ENCODE measurements around the gene DNAI1. TPM values are rescaled to one million over a fixed set of nuclear protein-coding genes. Genes with fewer than 3 reads are reported as not detected.

Gene DNAI1
- total RNA-seq, 1 donor from 2014 or later = not detected

DNA sequence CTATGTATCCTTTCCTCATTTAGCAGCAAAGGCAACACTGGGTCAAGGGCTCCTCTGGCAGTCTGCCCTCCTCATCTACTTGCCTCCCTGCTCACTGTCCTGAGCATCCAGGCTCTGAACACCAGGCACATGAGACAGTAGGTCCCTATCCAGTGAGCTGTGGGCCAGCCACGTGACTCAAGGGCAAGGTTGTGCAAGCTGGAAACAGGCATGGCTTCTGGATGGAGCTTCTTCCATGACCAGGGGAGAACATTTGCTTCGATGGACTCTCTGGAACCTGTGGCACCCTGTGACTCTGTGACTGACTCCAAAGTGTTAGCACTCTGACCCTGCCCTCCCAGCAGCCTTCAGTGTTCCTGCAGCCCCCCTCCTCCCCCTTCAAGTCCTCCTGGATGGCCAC is 33.0 kb downstream of the DNAI1 start:
- DNase-seq (no peak), ATAC-seq (ENCODE audit: low read depth) (no peak)
- POLR2A ChIA-PET = no interaction called here
- Mint-ChIP-seq H3K4me3 (no peak overlapping the region), H3K9me3 (peaks cover 2% of the 10 kb centered on the region), H3K36me3 (ENCODE audit: low read depth) (no peaks in the 10 kb centered on the region), H3K27ac (no peak overlapping the region), H3K4me1 (no peaks in the 10 kb centered on the region), H3K27me3 (peaks cover 28% of the 10 kb centered on the region)
- CTCF ChIA-PET = no interaction called here
- TF ChIP-seq, protein P1, sequence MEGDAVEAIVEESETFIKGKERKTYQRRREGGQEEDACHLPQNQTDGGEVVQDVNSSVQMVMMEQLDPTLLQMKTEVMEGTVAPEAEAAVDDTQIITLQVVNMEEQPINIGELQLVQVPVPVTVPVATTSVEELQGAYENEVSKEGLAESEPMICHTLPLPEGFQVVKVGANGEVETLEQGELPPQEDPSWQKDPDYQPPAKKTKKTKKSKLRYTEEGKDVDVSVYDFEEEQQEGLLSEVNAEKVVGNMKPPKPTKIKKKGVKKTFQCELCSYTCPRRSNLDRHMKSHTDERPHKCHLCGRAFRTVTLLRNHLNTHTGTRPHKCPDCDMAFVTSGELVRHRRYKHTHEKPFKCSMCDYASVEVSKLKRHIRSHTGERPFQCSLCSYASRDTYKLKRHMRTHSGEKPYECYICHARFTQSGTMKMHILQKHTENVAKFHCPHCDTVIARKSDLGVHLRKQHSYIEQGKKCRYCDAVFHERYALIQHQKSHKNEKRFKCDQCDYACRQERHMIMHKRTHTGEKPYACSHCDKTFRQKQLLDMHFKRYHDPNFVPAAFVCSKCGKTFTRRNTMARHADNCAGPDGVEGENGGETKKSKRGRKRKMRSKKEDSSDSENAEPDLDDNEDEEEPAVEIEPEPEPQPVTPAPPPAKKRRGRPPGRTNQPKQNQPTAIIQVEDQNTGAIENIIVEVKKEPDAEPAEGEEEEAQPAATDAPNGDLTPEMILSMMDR (IDR thresholded peaks at IDR 0.05) = no peak
- intact Hi-C loops (cut with micrococcal nuclease) = no loop called here

DNA sequence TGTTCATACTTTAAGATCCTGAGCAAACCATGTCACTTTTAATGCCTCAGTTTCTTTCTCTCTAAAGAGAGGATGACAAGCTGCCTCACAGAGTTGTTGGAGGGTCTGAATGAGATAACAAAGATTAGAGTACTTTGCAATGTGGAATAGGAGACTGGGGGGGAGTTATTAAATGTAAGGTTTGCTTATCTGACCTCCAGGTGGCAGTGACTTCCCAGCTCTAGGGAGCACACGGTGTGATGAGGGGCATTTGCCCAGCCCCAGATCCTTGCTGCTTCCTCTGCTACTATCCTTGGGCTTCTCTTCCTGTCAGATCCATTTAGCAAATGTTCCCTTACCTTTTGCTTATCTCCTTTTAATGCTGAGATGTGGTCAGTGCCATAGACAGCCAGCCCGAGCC is 33.4 kb downstream of the DNAI1 start:
- H3K27me3 Mint-ChIP-seq = peaks cover 26% of the 10 kb centered on the region

DNA sequence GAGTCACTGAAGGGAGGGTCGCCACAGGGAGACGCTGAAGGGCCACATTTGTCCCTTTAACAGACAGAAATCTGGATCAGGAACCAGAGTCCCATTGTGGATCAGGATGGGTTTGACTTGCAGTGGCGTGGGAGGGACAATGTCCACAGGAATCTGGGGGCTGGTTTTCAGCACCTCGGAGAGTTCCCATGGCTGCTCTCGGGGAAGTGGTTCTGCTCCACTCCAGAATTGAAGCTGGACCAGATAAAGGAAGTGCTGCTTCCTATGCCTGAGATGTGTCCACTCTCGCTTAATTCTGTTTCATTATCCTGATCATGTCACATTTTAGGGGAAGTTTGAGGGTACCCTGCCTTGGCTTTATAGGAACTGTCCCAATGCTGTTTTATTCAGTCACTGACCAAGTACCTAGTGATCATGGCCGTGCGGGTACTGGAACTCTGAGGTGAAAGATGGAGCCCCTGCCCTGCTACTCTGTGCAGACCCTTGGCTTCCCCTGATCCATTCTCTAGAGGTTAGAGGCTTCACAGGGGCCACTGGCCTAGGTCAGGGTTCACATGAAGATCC is 35.4 kb downstream of the DNAI1 start:
- TF ChIP-seq, protein P1 (IDR thresholded peaks at IDR 0.05) = no peak
- peaks cover 22% of the 10 kb centered on the region for H3K27me3 Mint-ChIP-seq
- DNase-seq (no peak), ATAC-seq (ENCODE audit: low read depth) (no peak)
- no peaks in the 10 kb centered on the region for H3K36me3 Mint-ChIP-seq (ENCODE audit: low read depth)
- no peaks in the 10 kb centered on the region for H3K4me1 Mint-ChIP-seq
- H3K4me3 Mint-ChIP-seq = no peak overlapping the region
- ChIA-PET POLR2A (no interaction called here), CTCF (no interaction called here)
- H3K27ac Mint-ChIP-seq = no peak overlapping the region
- intact Hi-C loops (cut with micrococcal nuclease) = no loop called here
- peaks cover 2% of the 10 kb centered on the region for H3K9me3 Mint-ChIP-seq

More for the DNA sequence above, 33.4 kb downstream of the DNAI1 start:
- Mint-ChIP-seq H3K36me3 (ENCODE audit: low read depth) (no peaks in the 10 kb centered on the region), H3K27ac (no peak overlapping the region), H3K9me3 (peaks cover 2% of the 10 kb centered on the region), H3K4me3 (no peak overlapping the region), H3K4me1 (no peaks in the 10 kb centered on the region)
- ATAC-seq (ENCODE audit: low read depth) (no peak), DNase-seq (no peak)
- intact Hi-C loops (cut with micrococcal nuclease) = no loop called here
- POLR2A ChIA-PET = no interaction called here
- CTCF ChIA-PET = interaction anchor here (1.1 kb wide), 1 partner anchor 10 kb away, joined by 4 read pairs; no protein-coding TSS in a partner anchor
- TF ChIP-seq, protein P1 (IDR thresholded peaks at IDR 0.05) = no peak

DNA sequence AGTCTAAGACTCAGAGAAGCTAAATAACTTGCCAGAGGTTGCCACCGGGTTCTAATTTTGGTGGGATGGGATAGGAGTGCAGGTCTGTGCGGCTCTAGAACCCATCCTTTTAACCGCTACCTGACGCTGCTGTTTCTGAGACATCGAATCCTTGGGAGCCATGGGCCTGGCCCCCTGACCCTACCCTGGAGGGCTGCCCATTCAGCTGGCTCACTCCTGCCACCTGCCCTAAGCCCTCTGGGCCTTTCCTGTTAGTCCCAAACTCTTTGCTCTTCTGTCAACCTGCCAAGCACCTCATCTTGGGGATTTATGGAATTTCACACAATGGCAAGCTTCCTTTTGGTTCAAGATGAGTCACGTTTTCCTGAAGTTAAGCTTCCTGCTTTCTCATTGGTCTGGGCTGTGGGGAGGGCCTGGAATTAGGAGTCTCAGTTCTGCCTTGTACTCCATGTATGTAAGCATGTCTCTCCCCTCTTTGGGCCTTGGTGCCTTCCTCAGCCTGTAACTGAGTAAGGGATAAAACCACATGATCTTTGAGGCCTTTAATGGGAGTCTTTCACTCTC is 37.6 kb downstream of the DNAI1 start:
- intact Hi-C loops (cut with micrococcal nuclease) = no loop called here
- H3K27me3 Mint-ChIP-seq = peaks cover 24% of the 10 kb centered on the region

DNA sequence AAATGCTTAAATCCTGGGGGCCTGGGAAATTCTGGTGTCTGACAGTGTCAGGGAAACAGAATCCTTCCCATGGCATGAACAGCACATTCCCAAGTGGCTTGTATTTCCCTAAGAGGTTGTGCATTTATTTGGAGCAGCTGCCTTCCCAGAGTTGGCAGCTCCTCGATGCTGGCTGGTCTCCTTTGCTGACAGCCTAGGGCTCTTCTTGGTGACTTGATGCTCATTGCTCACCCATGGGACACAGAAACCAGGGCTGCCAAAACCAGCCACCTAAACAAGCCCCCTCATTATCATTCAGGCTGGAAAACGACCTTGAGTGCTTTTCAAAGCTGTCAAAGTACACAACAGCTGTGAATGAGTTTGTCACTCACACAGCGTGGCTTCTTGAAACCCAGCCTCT is 39.9 kb downstream of the DNAI1 start:
- H3K4me1 Mint-ChIP-seq = no peaks in the 10 kb centered on the region
- intact Hi-C loops (cut with micrococcal nuclease) = no loop called here
- no peaks in the 10 kb centered on the region for H3K36me3 Mint-ChIP-seq (ENCODE audit: low read depth)
- peaks cover 2% of the 10 kb centered on the region for H3K9me3 Mint-ChIP-seq
- no peak for DNase-seq
- TF ChIP-seq, protein P1 (IDR thresholded peaks at IDR 0.05) = no peak
- H3K4me3 Mint-ChIP-seq = no peak overlapping the region
- CTCF ChIA-PET = interaction anchor here (1.4 to 2.9 kb wide), 2 partner anchors 10 to 95 kb away, joined by 4 to 14 read pairs; no protein-coding TSS in a partner anchor
- H3K27me3 Mint-ChIP-seq = peaks cover 17% of the 10 kb centered on the region
- no peak overlapping the region for H3K27ac Mint-ChIP-seq
- ATAC-seq (ENCODE audit: low read depth) = no peak
- POLR2A ChIA-PET = no interaction called here

More for the DNA sequence above, 37.6 kb downstream of the DNAI1 start:
- H3K4me1 Mint-ChIP-seq = no peaks in the 10 kb centered on the region
- H3K27ac Mint-ChIP-seq = no peak overlapping the region
- H3K9me3 Mint-ChIP-seq = peaks cover 2% of the 10 kb centered on the region
- DNase-seq (no peak), ATAC-seq (ENCODE audit: low read depth) (no peak)
- no peak overlapping the region for H3K4me3 Mint-ChIP-seq
- POLR2A ChIA-PET = no interaction called here
- CTCF ChIA-PET = interaction anchor here (2.9 kb wide), 1 partner anchor 92 kb away, joined by 14 read pairs; no protein-coding TSS in a partner anchor
- no peaks in the 10 kb centered on the region for H3K36me3 Mint-ChIP-seq (ENCODE audit: low read depth)
- TF ChIP-seq, protein P1 (IDR thresholded peaks at IDR 0.05) = no peak

Measured in activated B cell treated with CpG ODN at 0.5 μM for 24 hours (primary cell).